Parathyroid adenoma (tissue), 2 donors: ENCODE measurements around the gene DGCR2.

ENCODE experiments used
- H2AFZ ChIP-seq: fragments of 300-600 bp; sonication (generic); one replicate; pipeline ENCODE4 v1.7.0; 2017; ENCODE audit warnings: antibody characterized with exemption, mild to moderate bottlenecking
- H3K27ac ChIP-seq: fragments of 300-600 bp; sonication (generic); one replicate; pipeline ENCODE4 v1.7.0; 2017
- H3K27me3 ChIP-seq: fragments of 300-600 bp; sonication (generic); one replicate; pipeline ENCODE4 v1.7.0; 2017; ENCODE audit warnings: low read length; ENCODE audit not compliant: control insufficient read depth, insufficient read depth
- H3K36me3 ChIP-seq: fragments of 300-600 bp; sonication (generic); one replicate; pipeline ENCODE4 v1.7.0; 2017; ENCODE audit warnings: low read length; ENCODE audit not compliant: control insufficient read depth, insufficient read depth
- H3K4me1 ChIP-seq: fragments of 300-600 bp; sonication (generic); one replicate; pipeline ENCODE4 v1.7.0; 2017; ENCODE audit warnings: control low read depth
- H3K4me2 ChIP-seq: fragments of 300-600 bp; sonication (generic); one replicate; pipeline ENCODE4 v1.7.0; 2017; ENCODE audit warnings: low read length
- H3K4me3 ChIP-seq: fragments of 300-600 bp; sonication (generic); one replicate; pipeline ENCODE4 v1.7.0; 2017; ENCODE audit warnings: low read depth, low read length
- H3K79me2 ChIP-seq: fragments of 300-600 bp; sonication (generic); one replicate; pipeline ENCODE4 v1.7.0; 2017; ENCODE audit warnings: control low read depth
- H3K9ac ChIP-seq: fragments of 300-600 bp; sonication (generic); one replicate; pipeline ENCODE4 v1.7.0; 2017; ENCODE audit warnings: mild to moderate bottlenecking
- H3K9me3 ChIP-seq: fragments of 300-600 bp; sonication (generic); one replicate; pipeline ENCODE4 v1.7.0; 2017; ENCODE audit warnings: low read length; ENCODE audit not compliant: control insufficient read depth
- CTCF ChIP-seq: fragments of 300-600 bp; sonication (generic); IDR thresholded peaks from one replicate; pipeline ENCODE4 v1.7.0; 2017; ENCODE audit warnings: antibody characterized with exemption, mild to moderate bottlenecking
- donor health status: primary hyperparathyroidism.

DGCR2 gene

GRCh38 chr22:19022755-19023154 is 99.5 kb downstream of the DGCR2 start:
- H3K9me3 ChIP-seq = no peaks in the 10 kb centered on the region
- H3K9ac ChIP-seq = no peak overlapping the region
- H3K27ac ChIP-seq = no peak overlapping the region
- H3K4me3 ChIP-seq = no peak overlapping the region
- no peak for TF ChIP-seq CTCF
- no peak overlapping the region for H3K4me2 ChIP-seq
- H3K27me3 ChIP-seq = no peaks in the 10 kb centered on the region
- no peaks in the 10 kb centered on the region for H3K4me1 ChIP-seq
- no peak overlapping the region for H2AFZ ChIP-seq
- H3K79me2 ChIP-seq = no peaks in the 10 kb centered on the region
- H3K36me3 ChIP-seq = no peaks in the 10 kb centered on the region

- Histone ChIP-seq H3K27me3 (no peaks in the 10 kb centered on the region), H3K27ac (no peak overlapping the region), H3K9me3 (no peaks in the 10 kb centered on the region), H2AFZ (no peak overlapping the region), H3K79me2 (no peaks in the 10 kb centered on the region), H3K36me3 (no peaks in the 10 kb centered on the region), H3K9ac (no peak overlapping the region), H3K4me3 (no peak overlapping the region), H3K4me1 (no peaks in the 10 kb centered on the region), H3K4me2 (no peak overlapping the region)
- no peak for TF ChIP-seq CTCF
Measured at GRCh38 chr22:19019679-19020032, 102.6 kb downstream of the DGCR2 start.

GRCh38 chr22:19019029-19019678 is 103.1 kb downstream of the DGCR2 start:
- H3K36me3 ChIP-seq = no peaks in the 10 kb centered on the region
- H3K4me3 ChIP-seq = no peak overlapping the region
- H3K9ac ChIP-seq = no peak overlapping the region
- no peaks in the 10 kb centered on the region for H3K9me3 ChIP-seq
- H2AFZ ChIP-seq = no peak overlapping the region
- no peak overlapping the region for H3K27ac ChIP-seq
- no peak for TF ChIP-seq CTCF
- H3K27me3 ChIP-seq = no peaks in the 10 kb centered on the region
- no peaks in the 10 kb centered on the region for H3K79me2 ChIP-seq
- H3K4me2 ChIP-seq = no peak overlapping the region
- H3K4me1 ChIP-seq = no peaks in the 10 kb centered on the region

- Histone ChIP-seq H2AFZ (no peak overlapping the region), H3K27me3 (no peaks in the 10 kb centered on the region), H3K4me2 (no peak overlapping the region), H3K9ac (no peak overlapping the region), H3K9me3 (no peaks in the 10 kb centered on the region), H3K27ac (no peak overlapping the region), H3K4me1 (no peaks in the 10 kb centered on the region), H3K4me3 (no peak overlapping the region), H3K36me3 (no peaks in the 10 kb centered on the region), H3K79me2 (no peaks in the 10 kb centered on the region)
- no peak for TF ChIP-seq CTCF
Measured at GRCh38 chr22:19018256-19018655, 104.0 kb downstream of the DGCR2 start.

- H3K27me3 ChIP-seq = no peaks in the 10 kb centered on the region
- H3K79me2 ChIP-seq = no peaks in the 10 kb centered on the region
- no peak overlapping the region for H3K4me3 ChIP-seq
- no peak overlapping the region for H3K27ac ChIP-seq
- H3K4me1 ChIP-seq = no peaks in the 10 kb centered on the region
- H2AFZ ChIP-seq = no peak overlapping the region
- H3K9me3 ChIP-seq = no peaks in the 10 kb centered on the region
- no peak overlapping the region for H3K4me2 ChIP-seq
- no peaks in the 10 kb centered on the region for H3K36me3 ChIP-seq
- TF ChIP-seq CTCF = no peak
- no peak overlapping the region for H3K9ac ChIP-seq
Measured at GRCh38 chr22:19016081-19016766, 106.0 kb downstream of the DGCR2 start.
